Prostate gland (tissue), 2 donors: ENCODE data around the gene SOX12.

Source experiments
- CTCF ChIP-seq, 4 experiments: fragments of 200-600 bp in 2 of 4; fragments of 450-650 bp in 2 of 4; sonication (generic) in 2 of 4; IDR thresholded peaks; 1 replicate in 3 of 4; 2 replicates in 1 of 4; pipeline ENCODE4 v1.5.1; 2016 to 2019; ENCODE audit warnings: antibody characterized with exemption in 4 of 4, mild to moderate bottlenecking in 2 of 4, moderate library complexity in 2 of 4
- POLR2A ChIP-seq: fragments of 450-650 bp; IDR thresholded peaks from one replicate; pipeline ENCODE4 v1.6.1; 2016; ENCODE audit warnings: antibody characterized with exemption, mild to moderate bottlenecking
- POLR2AphosphoS5 ChIP-seq: sonication (generic); formaldehyde crosslinking; IDR thresholded peaks from one replicate; pipeline ENCODE4 v1.6.1; 2017; ENCODE audit warnings: antibody characterized with exemption

- no peak for TF ChIP-seq POLR2A
- no peak for TF ChIP-seq CTCF (IDR thresholded peaks at IDR 0.05)
- no peak for TF ChIP-seq POLR2AphosphoS5
Measured at GRCh38 chr20:309306-309840, 16.0 kb upstream of the SOX12 start.
